NCI-H446 (cell line): ENCODE measurements around the gene EEFSEC.

Experiments
- DNase-seq, 2 experiments: peaks; one replicate each; lab custom pipeline; 2025; lab: John Stamatoyannopoulos, UW

EEFSEC gene

GRCh38 chr3:128153156-128154041 is at the start of gene EEFSEC:
Gene EEFSEC (plus strand): TSS chr3:128153481. CDS start chr3:128153508, 27 bp downstream.
- DNase-seq = peak; percentile 75 to 87

- DNase-seq = no peak
Measured at GRCh38 chr3:128107834-128108233, 45.4 kb upstream of the EEFSEC start.

- no peak for DNase-seq
Measured at GRCh38 chr3:128111147-128111546, 42.1 kb upstream of the EEFSEC start.

GRCh38 chr3:128112357-128112968 is 40.8 kb upstream of the EEFSEC start:
- DNase-seq = peak in 1 of 2 experiments; percentile 78

- DNase-seq = no peak
Measured at GRCh38 chr3:128113817-128114794, 39.2 kb upstream of the EEFSEC start.

GRCh38 chr3:128122013-128122412 is 31.3 kb upstream of the EEFSEC start:
- DNase-seq = no peak

GRCh38 chr3:128123156-128123537 is 30.1 kb upstream of the EEFSEC start:
- DNase-seq = no peak

GRCh38 chr3:128123538-128124368 is 29.5 kb upstream of the EEFSEC start, which contains the start of gene RUVBL1:
Gene RUVBL1 (minus strand): TSS chr3:128123812. CDS start chr3:128123724, 88 bp downstream.
- DNase-seq = peak; percentile 98 to 99

- no peak for DNase-seq
Measured at GRCh38 chr3:128127236-128127635, 26.0 kb upstream of the EEFSEC start.

- DNase-seq = no peak
Measured at GRCh38 chr3:128128251-128128650, 25.0 kb upstream of the EEFSEC start.

- no peak for DNase-seq
Measured at GRCh38 chr3:128131897-128132646, 21.2 kb upstream of the EEFSEC start.

- DNase-seq = peak; percentile 40 to 78
Measured at GRCh38 chr3:128133273-128133883, 19.9 kb upstream of the EEFSEC start.

- no peak for DNase-seq
Measured at GRCh38 chr3:128143496-128143895, 9.8 kb upstream of the EEFSEC start.

GRCh38 chr3:128144512-128145187 is 8.6 kb upstream of the EEFSEC start:
- DNase-seq = no peak

GRCh38 chr3:128145279-128145678 is 8.0 kb upstream of the EEFSEC start:
- no peak for DNase-seq

GRCh38 chr3:128146201-128146600 is 7.1 kb upstream of the EEFSEC start:
- no peak for DNase-seq

GRCh38 chr3:128149650-128150049 is 3.6 kb upstream of the EEFSEC start:
- DNase-seq = no peak

GRCh38 chr3:128151758-128152274 is 1.5 kb upstream of the EEFSEC start:
- no peak for DNase-seq
